ENCODE results near the gene PPIL4.
"Not testable (repeated sequence)": the region's sequence is repeated elsewhere in the genome, so short reads cannot be mapped to it uniquely, and the experiment has no call there.

Gene PPIL4

DNA sequence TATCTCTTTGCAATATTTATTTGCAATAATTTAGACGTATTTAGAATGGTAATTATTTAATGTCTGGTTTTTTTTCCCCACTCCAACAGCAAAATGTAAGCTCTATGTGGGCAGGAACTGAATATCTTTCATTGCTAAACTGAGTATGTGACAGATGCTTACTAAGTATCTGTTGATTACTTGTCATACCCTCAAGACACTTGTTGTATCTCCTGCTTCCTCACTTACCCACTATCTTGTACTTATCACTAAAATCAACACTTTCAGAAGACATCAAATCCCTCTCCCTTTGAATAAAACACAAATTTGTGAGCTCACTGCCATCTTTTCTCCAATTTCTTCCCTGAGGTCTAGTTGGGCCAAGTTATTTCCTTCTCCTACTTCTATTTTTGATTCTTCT, 30.3 kb downstream of the PPIL4 start:
- DNase-seq: no peak

GRCh38 chr6:149513915-149514314, 31.9 kb downstream of the PPIL4 start:
- DNase-seq: no peak

- DNase-seq: no peak
These were observed 34.9 kb downstream of the PPIL4 start for GRCh38 chr6:149510793-149511512.

GRCh38 chr6:149508485-149508884, 37.4 kb downstream of the PPIL4 start:
- DNase-seq: no peak

- no peak for DNase-seq
These were observed 42.0 kb downstream of the PPIL4 start for GRCh38 chr6:149503872-149504271.

DNA sequence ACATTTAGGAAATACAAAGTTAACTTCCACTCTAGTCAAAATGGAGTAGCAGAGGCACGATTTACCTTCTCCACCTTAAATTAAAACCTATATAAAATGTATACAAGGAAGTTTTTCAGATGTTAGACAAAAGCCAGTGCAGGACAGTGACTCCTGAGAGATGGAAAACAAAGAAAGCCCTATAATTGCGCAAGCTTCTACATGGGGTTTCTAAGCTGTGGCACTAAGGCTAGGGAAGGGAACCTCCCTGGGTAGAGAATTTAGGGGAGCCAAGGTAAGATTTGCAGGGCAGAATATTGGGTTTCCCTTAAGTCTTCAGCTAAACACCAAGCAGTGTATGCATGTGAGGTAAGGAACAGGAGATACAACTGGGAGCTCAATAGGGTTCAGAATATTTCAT, 42.6 kb downstream of the PPIL4 start:
- DNase-seq: no peak

GRCh38 chr6:149501768-149502167, 44.1 kb downstream of the PPIL4 start:
- DNase-seq: no peak

GRCh38 chr6:149501201-149501600, 44.6 kb downstream of the PPIL4 start:
- DNase-seq: no peak

DNA sequence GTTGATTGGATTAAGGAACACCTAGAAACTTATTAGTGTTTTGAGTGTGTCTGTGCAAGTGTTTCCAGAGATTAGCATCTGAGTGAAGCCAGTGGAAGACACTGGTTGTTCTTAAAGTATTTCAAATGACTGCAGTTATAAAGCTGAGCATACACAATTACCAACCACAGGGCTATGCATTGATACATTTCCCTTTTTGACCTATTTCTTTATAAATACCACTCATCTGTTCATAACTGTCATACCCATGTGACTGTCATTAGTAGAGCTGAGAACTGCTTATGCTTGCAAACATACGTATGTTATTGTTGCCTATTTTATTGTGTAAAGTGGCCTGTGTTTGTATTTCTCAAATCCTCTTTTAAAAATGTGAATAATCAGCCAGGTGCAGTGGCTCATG, 45.7 kb downstream of the PPIL4 start:
- DNase-seq: no peak

DNA sequence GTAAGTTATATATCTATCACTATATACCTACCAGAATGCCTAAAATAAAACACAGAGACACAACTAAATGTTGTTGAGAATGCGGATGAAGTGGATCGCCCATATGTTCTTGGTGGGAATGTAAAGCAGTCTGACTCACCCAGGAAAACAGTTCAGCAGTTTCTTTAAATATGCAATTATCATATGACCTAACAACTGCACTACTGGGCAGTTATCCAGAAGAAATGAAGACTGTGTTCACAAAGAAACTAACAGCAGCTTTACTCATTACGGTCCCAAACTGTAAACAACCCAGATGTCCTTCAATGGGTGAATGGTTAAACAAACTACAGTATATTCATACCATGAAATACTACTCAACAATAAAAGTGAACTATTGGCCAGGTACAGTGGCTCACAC, 46.8 kb downstream of the PPIL4 start:
- no peak for DNase-seq

- DNase-seq: no peak
These were observed 48.5 kb downstream of the PPIL4 start for GRCh38 chr6:149497365-149497764.

GRCh38 chr6:149496597-149496996, 49.2 kb downstream of the PPIL4 start:
- not testable (repeated sequence) for DNase-seq

DNA sequence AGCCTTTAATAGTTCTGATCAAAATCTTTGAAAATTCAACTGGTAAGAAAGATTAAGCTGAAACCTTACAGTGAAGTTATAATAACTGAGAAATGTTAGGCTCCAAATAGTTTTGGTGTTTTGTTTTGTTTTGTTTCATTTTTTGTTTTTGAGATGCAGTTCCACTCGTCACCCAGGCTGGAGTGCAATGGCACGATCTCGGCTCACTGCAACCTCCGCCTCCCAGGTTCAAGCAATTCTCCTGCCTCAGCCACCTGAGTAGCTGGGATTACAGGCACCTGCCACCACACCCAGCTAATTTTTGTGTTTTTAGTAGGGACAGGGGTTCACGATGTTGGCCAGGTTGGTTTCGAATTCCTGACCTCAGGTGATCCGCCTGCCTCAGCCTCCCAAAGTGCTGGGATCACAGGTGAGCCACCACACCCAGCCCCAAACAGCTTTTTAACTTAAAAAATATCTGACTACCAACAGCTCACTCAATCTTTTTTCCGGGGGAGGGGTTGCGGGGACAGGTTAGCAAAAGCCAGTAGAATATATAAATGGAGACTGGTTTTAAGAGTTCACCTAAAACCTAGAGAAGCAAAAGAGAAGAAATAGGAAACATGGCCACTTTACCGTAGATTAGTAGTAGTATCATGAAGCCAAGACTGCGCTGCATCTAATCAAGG, 50.4 kb downstream of the PPIL4 start:
- DNase-seq: not testable (repeated sequence)

DNA sequence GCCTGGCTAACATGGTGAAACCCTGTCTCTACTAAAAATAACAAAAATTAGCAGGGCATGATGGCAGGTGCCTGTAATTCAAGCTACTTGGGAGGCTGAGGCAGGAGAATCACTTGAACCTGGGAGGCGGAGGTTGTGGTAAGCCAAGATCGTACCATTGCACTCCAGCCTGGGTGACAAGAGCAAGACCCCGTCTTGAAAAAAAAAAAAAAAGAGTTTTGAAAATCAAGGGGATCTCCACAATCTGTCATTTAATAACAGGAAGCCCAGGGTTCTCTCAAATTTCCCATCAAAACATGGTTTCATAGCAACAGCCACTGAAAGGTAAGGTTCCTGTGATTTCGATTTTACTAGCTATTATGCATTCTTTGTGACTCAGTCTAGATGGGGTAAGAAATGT, 51.0 kb downstream of the PPIL4 start:
- DNase-seq: not testable (repeated sequence)

DNA sequence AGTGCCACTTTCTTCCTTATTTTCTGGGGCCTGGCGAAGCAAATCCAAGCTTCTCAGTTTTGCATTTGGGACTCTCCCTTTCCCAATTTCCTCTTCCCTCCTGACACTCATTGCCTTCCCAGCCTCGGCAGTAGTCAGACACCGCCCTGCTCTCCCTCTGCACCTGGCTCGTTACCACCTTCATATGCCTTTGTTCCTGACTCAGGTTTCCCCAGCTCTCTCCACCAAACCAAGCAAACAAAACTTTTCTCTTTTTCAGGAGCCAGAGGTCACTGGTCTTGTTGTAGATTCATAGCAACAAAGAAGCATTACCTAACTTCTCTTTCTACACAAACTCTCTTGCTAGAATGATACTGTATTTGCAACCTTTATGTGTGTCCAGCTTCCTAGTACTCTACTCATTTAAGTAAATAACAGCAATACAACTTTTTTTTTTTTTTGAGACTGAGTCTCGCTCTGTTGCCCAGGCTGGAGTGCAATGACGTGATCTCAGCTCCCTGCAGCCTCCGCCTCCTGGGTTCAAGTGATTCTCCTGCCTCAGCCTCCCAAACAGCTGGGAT, 52.0 kb downstream of the PPIL4 start:
- no peak for DNase-seq

- DNase-seq: no peak
These were observed 53.0 kb downstream of the PPIL4 start for GRCh38 chr6:149492798-149493343.

DNA sequence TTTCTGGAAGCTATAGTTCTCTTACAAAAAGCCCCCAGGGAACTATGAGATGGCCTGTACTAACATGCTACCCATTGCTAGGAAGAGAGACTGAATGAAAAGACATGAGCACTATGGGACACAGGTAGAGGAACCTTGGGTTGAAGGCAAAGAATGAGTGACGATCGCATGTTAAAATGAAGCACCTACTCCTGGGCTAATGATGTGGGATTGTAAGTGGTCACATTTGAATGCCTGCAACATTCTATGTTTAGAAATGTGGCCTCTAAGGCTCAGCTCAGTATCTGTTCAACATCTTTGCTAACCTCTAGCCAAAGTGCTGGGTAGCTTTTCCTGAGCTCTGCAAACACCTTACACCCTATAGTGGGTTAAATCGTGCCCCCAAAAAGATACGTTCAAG, 55.9 kb downstream of the PPIL4 start:
- DNase-seq: no peak

- no peak for DNase-seq
These were observed 57.0 kb downstream of the PPIL4 start for GRCh38 chr6:149488815-149489214.

DNA sequence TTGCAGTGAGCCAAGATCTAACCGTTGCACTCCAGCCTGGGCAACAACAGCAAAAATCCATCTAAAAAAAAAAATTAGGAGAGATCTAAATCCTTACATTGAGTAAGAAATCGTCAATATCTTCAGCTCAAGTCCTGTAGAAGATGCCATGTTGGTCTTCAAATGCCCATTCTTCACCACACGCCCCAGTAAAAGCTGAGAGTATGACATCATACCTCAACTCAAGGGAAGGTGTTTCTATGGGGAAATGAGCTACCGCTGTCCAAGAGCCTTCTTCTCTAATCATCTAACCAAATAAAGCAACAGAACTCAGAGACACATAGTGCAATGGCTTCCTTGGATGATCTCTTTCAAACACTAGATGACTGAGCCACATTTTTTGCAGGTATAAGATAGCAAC, 58.5 kb downstream of the PPIL4 start:
- DNase-seq: no peak

DNA sequence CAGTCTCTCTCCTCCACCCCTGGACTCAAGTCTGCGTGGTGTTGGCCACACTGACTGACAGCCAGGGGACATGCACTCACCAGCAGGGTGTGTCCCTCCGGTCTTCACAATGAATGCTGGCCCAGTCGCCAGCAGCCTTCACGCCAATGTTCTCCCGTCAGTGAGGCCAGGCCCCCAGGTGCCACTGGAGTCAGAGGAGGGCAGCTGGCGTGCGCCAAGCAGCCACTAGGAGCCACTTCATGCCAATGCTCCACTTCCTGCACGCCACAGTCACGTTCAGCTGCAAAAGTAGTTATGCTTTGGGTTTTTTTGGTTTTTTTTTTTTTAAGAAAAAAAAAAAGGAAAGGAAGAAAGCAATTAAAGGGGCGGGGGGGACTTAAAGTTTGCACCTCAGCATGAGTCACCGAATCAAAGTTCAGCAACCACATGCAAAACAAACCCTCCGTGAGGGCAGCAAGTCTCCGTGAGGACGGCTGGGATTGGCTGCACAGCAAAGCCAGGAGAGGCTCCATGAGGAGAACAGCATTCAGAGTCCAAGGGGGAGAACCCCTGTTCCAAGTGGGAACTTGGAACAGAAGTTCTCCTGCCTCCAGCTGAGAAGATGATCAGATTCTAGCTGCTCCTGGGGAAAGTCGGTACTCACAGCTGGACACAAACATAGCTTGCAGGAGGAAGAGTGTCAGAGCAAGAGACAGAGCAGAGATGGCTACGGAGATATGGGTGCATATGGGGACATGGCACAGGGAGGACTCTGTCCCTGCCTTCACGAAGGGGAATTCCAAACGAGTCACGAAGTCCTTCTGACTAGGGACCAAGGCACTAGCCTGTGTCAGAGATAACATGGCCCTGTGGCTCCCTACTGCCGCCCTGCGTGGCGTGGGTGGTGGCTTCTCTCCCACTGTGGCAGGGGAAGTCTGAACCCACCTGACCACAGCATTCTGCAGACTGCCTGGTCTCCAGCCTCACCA, 60.8 kb downstream of the PPIL4 start, which contains the start of gene ZC3H12D:
ZC3H12D (minus strand) TSS at position 282 of the 968 bp plus-strand sequence. CDS start 10,471 bp downstream, outside the sequence.
- DNase-seq: no peak

- DNase-seq: no peak
These were observed 61.8 kb downstream of the PPIL4 start for GRCh38 chr6:149483849-149484655.

GRCh38 chr6:149483334-149483725, 62.5 kb downstream of the PPIL4 start:
- DNase-seq: no peak
